GM06990 (cell line): ENCODE measurements around the gene PHF21B.

Source experiments
- DNase-seq: peaks from one replicate; pipeline ENCODE4 v3.0.0-alpha.2; 2011; ENCODE audit not compliant: insufficient read length; ENCODE audit errors: extremely low read depth
- H3K27me3 ChIP-seq: replicated peaks from 2 replicates; pipeline ENCODE4 v1.6.0; 2011; ENCODE audit warnings: low read length; ENCODE audit not compliant: control insufficient read depth, insufficient read depth
- H3K36me3 ChIP-seq: 2 replicates; pipeline ENCODE4 v1.5.1; 2011; ENCODE audit warnings: low read length; ENCODE audit not compliant: control insufficient read depth, insufficient read depth
- H3K4me3 ChIP-seq: replicated peaks from 2 replicates; pipeline ENCODE4 v1.5.1; 2011; ENCODE audit warnings: low read depth, mild to moderate bottlenecking, control low read depth, low read length
- CTCF ChIP-seq: IDR thresholded peaks from 2 replicates; pipeline ENCODE4 v1.5.1; 2011; ENCODE audit warnings: low read length, control low read depth, mild to moderate bottlenecking, inconsistent platforms; ENCODE audit not compliant: insufficient read depth, poor library complexity, severe bottlenecking

PHF21B gene

GRCh38 chr22:44982445-44982844 lies 27.4 kb downstream of the PHF21B start:
- no peak for TF ChIP-seq CTCF
- Histone ChIP-seq H3K36me3 (no peaks in the 10 kb centered on the region), H3K4me3 (no peak overlapping the region), H3K27me3 (peaks cover 2% of the 10 kb centered on the region)
- DNase-seq, result no peak

- Histone ChIP-seq H3K36me3 (no peaks in the 10 kb centered on the region), H3K4me3 (no peak overlapping the region), H3K27me3 (peaks cover 2% of the 10 kb centered on the region)
- no peak for TF ChIP-seq CTCF
- DNase-seq, result no peak
Measured at GRCh38 chr22:44981857-44982256, 27.9 kb downstream of the PHF21B start.

GRCh38 chr22:44979154-44979553 lies 30.7 kb downstream of the PHF21B start:
- H3K27me3 ChIP-seq, result peaks cover 2% of the 10 kb centered on the region
- DNase-seq, result no peak
- H3K36me3 ChIP-seq, result no peaks in the 10 kb centered on the region
- TF ChIP-seq CTCF, result no peak
- no peak overlapping the region for H3K4me3 ChIP-seq

- Histone ChIP-seq H3K36me3 (no peaks in the 10 kb centered on the region), H3K4me3 (no peak overlapping the region), H3K27me3 (no peaks in the 10 kb centered on the region; the same call in none of the 2 replicates)
- peak; percentile 78 for TF ChIP-seq CTCF
- DNase-seq, result peak; percentile 59
Measured at GRCh38 chr22:44975427-44976262, 34.2 kb downstream of the PHF21B start.

- Histone ChIP-seq H3K4me3 (no peak overlapping the region), H3K27me3 (no peaks in the 10 kb centered on the region; the same call in none of the 2 replicates), H3K36me3 (no peaks in the 10 kb centered on the region)
- no peak for DNase-seq
- no peak for TF ChIP-seq CTCF
Measured at GRCh38 chr22:44974454-44974853, 35.4 kb downstream of the PHF21B start.
